ENCODE results near the gene FAXC.

DNA sequence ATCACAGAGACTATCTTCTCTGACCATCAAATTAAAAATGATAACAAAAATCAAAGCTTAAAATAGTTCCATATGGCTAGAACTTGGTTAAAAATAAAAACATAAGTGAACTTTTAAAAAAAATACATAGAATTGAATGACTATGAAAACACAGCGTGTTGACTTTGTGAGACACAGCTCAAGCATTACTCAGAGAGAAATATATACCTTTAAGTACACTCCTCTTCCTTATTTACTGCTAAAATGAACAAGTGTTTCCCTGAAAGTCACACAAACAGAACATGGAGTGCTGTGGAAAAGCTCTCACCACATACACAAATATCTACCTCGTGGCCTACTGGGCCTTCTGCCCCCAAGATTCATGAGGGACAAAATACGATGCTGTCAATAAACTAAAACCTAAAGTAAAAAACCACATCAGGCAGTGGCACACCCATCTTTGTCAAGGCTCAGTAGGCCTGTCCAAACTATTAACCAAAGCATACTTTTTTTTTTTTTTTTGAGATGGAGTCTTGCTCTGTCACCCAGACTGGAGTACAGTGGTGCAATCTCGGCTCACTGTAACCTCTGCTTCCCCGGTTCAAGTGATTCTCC, 7.5 kb downstream of the FAXC start:
- TF ChIP-seq ZNF331 (CRISPR knock-in tag; IDR thresholded peaks at IDR 0.05) (no peak), ZNF766 (CRISPR knock-in tag; IDR thresholded peaks at IDR 0.05; ENCODE audit: borderline replicate concordance) (no peak), ZBTB25 (CRISPR knock-in tag; IDR thresholded peaks at IDR 0.05) (no peak), ZNF24 (IDR thresholded peaks at IDR 0.05) (no peak), CTCF (CRISPR knock-in tag; IDR thresholded peaks at IDR 0.05) (no peak), ZNF510 (CRISPR knock-in tag; IDR thresholded peaks at IDR 0.05; ENCODE audit: low read depth) (no peak), ZBTB7A (CRISPR knock-in tag; IDR thresholded peaks at IDR 0.05) (no peak), ATF4 (CRISPR knock-in tag; IDR thresholded peaks at IDR 0.05) (no peak), SATB2 (CRISPR knock-in tag; IDR thresholded peaks at IDR 0.05) (no peak), HCFC1 (IDR thresholded peaks at IDR 0.05; ENCODE audit: low read depth, low read length) (no peak)
- TF ChIP-seq, protein P1, sequence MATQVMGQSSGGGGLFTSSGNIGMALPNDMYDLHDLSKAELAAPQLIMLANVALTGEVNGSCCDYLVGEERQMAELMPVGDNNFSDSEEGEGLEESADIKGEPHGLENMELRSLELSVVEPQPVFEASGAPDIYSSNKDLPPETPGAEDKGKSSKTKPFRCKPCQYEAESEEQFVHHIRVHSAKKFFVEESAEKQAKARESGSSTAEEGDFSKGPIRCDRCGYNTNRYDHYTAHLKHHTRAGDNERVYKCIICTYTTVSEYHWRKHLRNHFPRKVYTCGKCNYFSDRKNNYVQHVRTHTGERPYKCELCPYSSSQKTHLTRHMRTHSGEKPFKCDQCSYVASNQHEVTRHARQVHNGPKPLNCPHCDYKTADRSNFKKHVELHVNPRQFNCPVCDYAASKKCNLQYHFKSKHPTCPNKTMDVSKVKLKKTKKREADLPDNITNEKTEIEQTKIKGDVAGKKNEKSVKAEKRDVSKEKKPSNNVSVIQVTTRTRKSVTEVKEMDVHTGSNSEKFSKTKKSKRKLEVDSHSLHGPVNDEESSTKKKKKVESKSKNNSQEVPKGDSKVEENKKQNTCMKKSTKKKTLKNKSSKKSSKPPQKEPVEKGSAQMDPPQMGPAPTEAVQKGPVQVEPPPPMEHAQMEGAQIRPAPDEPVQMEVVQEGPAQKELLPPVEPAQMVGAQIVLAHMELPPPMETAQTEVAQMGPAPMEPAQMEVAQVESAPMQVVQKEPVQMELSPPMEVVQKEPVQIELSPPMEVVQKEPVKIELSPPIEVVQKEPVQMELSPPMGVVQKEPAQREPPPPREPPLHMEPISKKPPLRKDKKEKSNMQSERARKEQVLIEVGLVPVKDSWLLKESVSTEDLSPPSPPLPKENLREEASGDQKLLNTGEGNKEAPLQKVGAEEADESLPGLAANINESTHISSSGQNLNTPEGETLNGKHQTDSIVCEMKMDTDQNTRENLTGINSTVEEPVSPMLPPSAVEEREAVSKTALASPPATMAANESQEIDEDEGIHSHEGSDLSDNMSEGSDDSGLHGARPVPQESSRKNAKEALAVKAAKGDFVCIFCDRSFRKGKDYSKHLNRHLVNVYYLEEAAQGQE (IDR thresholded peaks at IDR 0.05; ENCODE audit: borderline replicate concordance in 1 of 2, low read depth in 1 of 2, low read length in 2 of 2), result no peak
